CD14-positive monocyte (primary cell): Measurements from ENCODE around the gene HEPACAM. TPM values are rescaled to one million over a fixed set of nuclear protein-coding genes. Genes with fewer than 3 reads are reported as not detected.

Experiments
- DNase-seq, 3 donors: peaks; one replicate each; pipeline ENCODE4 v3.0.0-alpha.2; 2011 to 2022
- H2AFZ ChIP-seq: 2 replicates; pipeline ENCODE4 v1.6.0; 2012; ENCODE audit warnings: mild to moderate bottlenecking, low read depth, low read length, inconsistent platforms; ENCODE audit not compliant: insufficient read depth, poor library complexity, severe bottlenecking
- H3K27ac ChIP-seq, 2 donors: 1 replicate in 1 of 2; 2 replicates in 1 of 2; pipeline ENCODE4 v1.5.1; 2012 to 2013; ENCODE audit warnings: low read length in 2 of 2, control low read depth in 1 of 2, inconsistent platforms in 1 of 2, low read depth in 1 of 2, mild to moderate bottlenecking in 1 of 2
- H3K27me3 ChIP-seq, 2 donors: one replicate each; pipeline versions ENCODE4 v1.6.0 to v1.6.1; 2011 to 2013; ENCODE audit warnings: low read length in 2 of 2; ENCODE audit not compliant: control insufficient read depth in 2 of 2, insufficient read depth in 2 of 2
- H3K36me3 ChIP-seq, 2 donors: replicated peaks in 1 of 2; 1 replicate in 1 of 2; 2 replicates in 1 of 2; pipeline versions ENCODE4 v1.5.1 to v1.6.1; 2012 to 2013; ENCODE audit warnings: low read length in 2 of 2, control low read depth in 1 of 2, inconsistent platforms in 1 of 2, mild to moderate bottlenecking in 1 of 2; ENCODE audit not compliant: insufficient read depth in 2 of 2, control insufficient read depth in 1 of 2
- H3K4me1 ChIP-seq, 2 donors: 1 replicate in 1 of 2; 2 replicates in 1 of 2; pipeline versions ENCODE4 v1.5.1 to v1.6.1; 2012 to 2013; ENCODE audit warnings: low read length in 2 of 2, control low read depth in 1 of 2, inconsistent platforms in 1 of 2, mild to moderate bottlenecking in 1 of 2, moderate library complexity in 1 of 2; ENCODE audit not compliant: insufficient read depth in 2 of 2, control insufficient read depth in 1 of 2
- H3K4me2 ChIP-seq: replicated peaks from 2 replicates; pipeline ENCODE3; 2012; ENCODE audit warnings: low read length, moderate library complexity, mild to moderate bottlenecking; ENCODE audit not compliant: poor library complexity, severe bottlenecking; ENCODE audit errors: extremely low read depth
- H3K4me3 ChIP-seq, 3 experiments: fragments of 200-600 bp in 1 of 3; sonication (generic) in 1 of 3; replicated peaks in 1 of 3; 1 replicate in 2 of 3; 2 replicates in 1 of 3; pipeline ENCODE4 v1.5.1; 2011 to 2013; ENCODE audit warnings: low read length in 3 of 3, mild to moderate bottlenecking in 3 of 3, control low read depth in 2 of 3, low read depth in 2 of 3, inconsistent platforms in 1 of 3, moderate library complexity in 1 of 3
- H3K79me2 ChIP-seq: 2 replicates; pipeline ENCODE4 v1.6.0; 2012; ENCODE audit warnings: mild to moderate bottlenecking, control low read depth, inconsistent platforms, low read length, moderate library complexity; ENCODE audit not compliant: insufficient read depth
- H3K9ac ChIP-seq: 2 replicates; pipeline ENCODE4 v1.6.0; 2017; ENCODE audit warnings: low read length, mild to moderate bottlenecking; ENCODE audit not compliant: insufficient read depth, poor library complexity, severe bottlenecking
- H3K9me3 ChIP-seq, 2 donors: replicated peaks in 1 of 2; 1 replicate in 1 of 2; 2 replicates in 1 of 2; pipeline versions ENCODE4 v1.5.1 to v1.6.1; 2012 to 2013; ENCODE audit warnings: low read length in 2 of 2, control low read depth in 1 of 2; ENCODE audit not compliant: control insufficient read depth in 1 of 2, insufficient read depth in 1 of 2
- H4K20me1 ChIP-seq: 2 replicates; pipeline ENCODE4 v1.6.0; 2012; ENCODE audit warnings: mild to moderate bottlenecking, low read length, control low read depth, moderate library complexity; ENCODE audit not compliant: insufficient read depth
- H3K27ac Mint-ChIP-seq, 7 donors: one replicate each; pipeline ENCODE4 v1.8.0; 2020; ENCODE audit warnings: mild to moderate bottlenecking in 7 of 7, mixed read lengths in 7 of 7, moderate library complexity in 6 of 7, inconsistent platforms in 2 of 7
- H3K27me3 Mint-ChIP-seq, 3 donors: one replicate each; pipeline ENCODE4 v1.8.0; 2021 to 2022; ENCODE audit warnings: low read depth in 3 of 3, mild to moderate bottlenecking in 3 of 3, mixed read lengths in 3 of 3, moderate library complexity in 3 of 3, inconsistent platforms in 1 of 3
- H3K36me3 Mint-ChIP-seq, 2 donors: one replicate each; pipeline ENCODE4 v1.8.0; 2020; ENCODE audit warnings: mixed read lengths in 2 of 2, inconsistent platforms in 1 of 2, mild to moderate bottlenecking in 1 of 2
- H3K4me1 Mint-ChIP-seq: one replicate; pipeline ENCODE4 v1.8.0; 2020; ENCODE audit warnings: mild to moderate bottlenecking, mixed read lengths
- H3K4me3 Mint-ChIP-seq, 2 donors: one replicate each; pipeline ENCODE4 v1.8.0; 2020; ENCODE audit warnings: mild to moderate bottlenecking in 2 of 2, mixed read lengths in 2 of 2, moderate library complexity in 1 of 2
- H3K9me3 Mint-ChIP-seq, 7 donors: one replicate each; pipeline ENCODE4 v1.8.0; 2020 to 2022; ENCODE audit warnings: mixed read lengths in 7 of 7, mild to moderate bottlenecking in 6 of 7, moderate library complexity in 6 of 7, inconsistent platforms in 2 of 7
- WGBS: methylation state at CpG from one replicate; pipeline ENCODE4 v1.1.5; 2013; ENCODE audit warnings: missing lambda C conversion rate; ENCODE audit not compliant: insufficient coverage; 5-methylcytosine and 5-hydroxymethylcytosine counted together
- intact Hi-C, 2 donors: fragments of 100-400 bp; cut with micrococcal nuclease; formaldehyde crosslinking; loops; one replicate each; pipeline versions ENCODE4 v1.15.0 to v1.15.1; 2023
- polyA plus RNA-seq, 3 donors: library from polyadenylated mRNA; depleted of rRNA in 1 of 3; unstranded in 2 of 3; stranded (reverse) in 1 of 3; fragments of 300-500 nt in 2 of 3; fragments of >200 nt in 1 of 3; fragmentation: Illumina TruSeq in 2 of 3; gene quantifications; 1 replicate in 2 of 3; 2 replicates in 1 of 3; pipeline ENCODE4 v1.2.3, GENCODE V29; 2012 to 2021
- TF ChIP-seq, protein P1 (sequence below): fragments of 200-600 bp; IDR thresholded peaks from one replicate; pipeline ENCODE4 v1.8.0; 2022; ENCODE audit warnings: antibody characterized with exemption, mild to moderate bottlenecking

The HEPACAM gene
- polyA plus RNA-seq, 3 donors: not detected

DNA sequence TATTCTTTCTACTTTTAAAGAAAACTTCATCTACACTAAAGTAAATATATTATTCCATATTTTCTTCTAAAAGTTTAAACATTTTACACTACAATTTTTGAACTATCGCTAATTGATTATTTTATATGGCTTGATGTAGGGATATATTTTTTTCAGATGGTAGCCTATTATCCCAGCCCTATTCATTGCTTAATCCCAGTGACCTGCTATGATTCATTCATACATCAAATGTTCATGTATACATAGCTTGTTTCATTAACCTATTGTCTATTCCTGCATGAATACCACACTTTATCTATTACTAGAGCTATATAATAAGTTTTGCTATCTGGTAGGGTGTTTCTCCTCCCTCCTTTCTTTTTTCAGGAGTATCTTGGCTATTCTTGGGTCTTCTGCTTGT lies 33.2 kb downstream of the HEPACAM start:
- no CpG with 5 or more reads among the region's 1 CpG for WGBS
- H3K4me3 Mint-ChIP-seq: no peak overlapping the region

DNA sequence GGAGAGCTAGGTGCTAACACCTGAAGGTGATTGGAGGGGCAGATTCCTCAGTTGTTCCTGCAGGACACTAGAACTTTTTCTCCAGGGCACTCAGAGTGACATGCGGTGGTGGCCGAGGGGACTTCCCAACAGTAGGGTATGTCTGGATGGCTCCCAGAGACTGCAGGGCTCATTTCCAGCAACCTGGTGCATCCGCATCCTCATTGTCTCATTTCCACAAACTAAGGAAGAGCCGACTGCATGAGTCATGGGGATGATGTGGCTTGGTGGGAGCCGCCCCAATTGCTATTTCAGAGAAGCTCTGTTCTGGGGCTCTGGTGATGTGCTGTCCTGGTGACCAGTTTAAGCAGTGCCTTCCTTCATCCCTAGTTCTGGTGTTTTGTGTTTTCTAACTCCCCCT lies 35.4 kb downstream of the HEPACAM start:
- Histone ChIP-seq H4K20me1 (no peaks in the 10 kb centered on the region), H3K4me1 (peaks cover 11 to 16% of the 10 kb centered on the region in 2 donors), H2AFZ (no peak overlapping the region), H3K27me3 (peaks cover 0 to 2% of the 10 kb centered on the region in 2 donors), H3K4me2 (no peak overlapping the region), H3K9me3 (no peaks in the 10 kb centered on the region), H3K4me3 (no peak overlapping the region), H3K36me3 (no peaks in the 10 kb centered on the region), H3K27ac (no peak overlapping the region), H3K79me2 (no peaks in the 10 kb centered on the region), H3K9ac (no peak overlapping the region)
- Mint-ChIP-seq H3K36me3 (no peaks in the 10 kb centered on the region), H3K4me1 (peaks cover 19% of the 10 kb centered on the region), H3K4me3 (no peak overlapping the region), H3K27ac (no peak overlapping the region), H3K27me3 (peaks cover 2 to 13% (median 3%) of the 10 kb centered on the region in 3 donors), H3K9me3 (no peaks in the 10 kb centered on the region)
- WGBS: no CpG with 5 or more reads among the region's 5 CpGs
- no peak for DNase-seq
- intact Hi-C loops: no loop called here
- TF ChIP-seq, protein P1, sequence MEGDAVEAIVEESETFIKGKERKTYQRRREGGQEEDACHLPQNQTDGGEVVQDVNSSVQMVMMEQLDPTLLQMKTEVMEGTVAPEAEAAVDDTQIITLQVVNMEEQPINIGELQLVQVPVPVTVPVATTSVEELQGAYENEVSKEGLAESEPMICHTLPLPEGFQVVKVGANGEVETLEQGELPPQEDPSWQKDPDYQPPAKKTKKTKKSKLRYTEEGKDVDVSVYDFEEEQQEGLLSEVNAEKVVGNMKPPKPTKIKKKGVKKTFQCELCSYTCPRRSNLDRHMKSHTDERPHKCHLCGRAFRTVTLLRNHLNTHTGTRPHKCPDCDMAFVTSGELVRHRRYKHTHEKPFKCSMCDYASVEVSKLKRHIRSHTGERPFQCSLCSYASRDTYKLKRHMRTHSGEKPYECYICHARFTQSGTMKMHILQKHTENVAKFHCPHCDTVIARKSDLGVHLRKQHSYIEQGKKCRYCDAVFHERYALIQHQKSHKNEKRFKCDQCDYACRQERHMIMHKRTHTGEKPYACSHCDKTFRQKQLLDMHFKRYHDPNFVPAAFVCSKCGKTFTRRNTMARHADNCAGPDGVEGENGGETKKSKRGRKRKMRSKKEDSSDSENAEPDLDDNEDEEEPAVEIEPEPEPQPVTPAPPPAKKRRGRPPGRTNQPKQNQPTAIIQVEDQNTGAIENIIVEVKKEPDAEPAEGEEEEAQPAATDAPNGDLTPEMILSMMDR: no peak

More for the DNA sequence above, 33.2 kb downstream of the HEPACAM start:
- H3K27me3 Mint-ChIP-seq: peaks cover 0 to 12% (median 2%) of the 10 kb centered on the region in 3 donors
- Histone ChIP-seq H3K4me1 (peaks cover 9 to 12% of the 10 kb centered on the region in 2 donors), H3K9me3 (no peaks in the 10 kb centered on the region), H3K4me3 (no peak overlapping the region), H3K36me3 (no peaks in the 10 kb centered on the region), H3K27me3 (peaks cover 0 to 2% of the 10 kb centered on the region in 2 donors), H3K79me2 (no peaks in the 10 kb centered on the region), H2AFZ (no peak overlapping the region), H4K20me1 (no peaks in the 10 kb centered on the region), H3K27ac (no peak overlapping the region), H3K9ac (no peak overlapping the region), H3K4me2 (no peak overlapping the region)
- intact Hi-C loops: no loop called here
- no peak overlapping the region for H3K27ac Mint-ChIP-seq
- H3K4me1 Mint-ChIP-seq: peaks cover 14% of the 10 kb centered on the region
- H3K9me3 Mint-ChIP-seq: peaks cover 0 to 3% (median 0%) of the 10 kb centered on the region in 7 donors
- TF ChIP-seq, protein P1: no peak
- H3K36me3 Mint-ChIP-seq: no peaks in the 10 kb centered on the region
- no peak for DNase-seq
